ENCODE results near the gene NDST1. TPM values are rescaled to one million over a fixed set of nuclear protein-coding genes. Genes with fewer than 3 reads are reported as not detected.

NDST1 gene
- total and polyA plus RNA-seq, 2 of the 8 experiments (the other 6 are each of a cell fraction or from before 2014, with no cell fraction given): 27.0 to 72.0 TPM

- TF ChIP-seq SUZ12 (IDR thresholded peaks at IDR 0.05; ENCODE audit: low read length) (no peak), POLR2A (IDR thresholded peaks at IDR 0.05; ENCODE audit: control extremely low read depth in 1 of 2, low read depth in 2 of 2, low read length in 2 of 2) (no peak), CHD1 (IDR thresholded peaks at IDR 0.05; ENCODE audit: low read depth, low read length) (no peak), BRCA1 (IDR thresholded peaks at IDR 0.05; ENCODE audit: low read depth, low read length) (no peak)
Observed at GRCh38 chr5:150600616-150601490, 92.9 kb downstream of the NDST1 start (continued).
